H9 (cell line): Measurements from ENCODE around the gene TNFRSF4. TPM values are rescaled to one million over a fixed set of nuclear protein-coding genes. Genes with fewer than 3 reads are reported as not detected.

Experiments
- DNase-seq: peaks from one replicate; pipeline ENCODE4 v3.0.0-alpha.2; 2017
- H2AFZ ChIP-seq: one replicate; pipeline ENCODE4 v1.6.1; 2013; ENCODE audit warnings: mild to moderate bottlenecking, low read length, control low read depth, moderate library complexity
- H2AK5ac ChIP-seq: 2 replicates; pipeline ENCODE4 v1.6.1; 2013; ENCODE audit warnings: low read length, control low read depth, mixed read lengths; ENCODE audit not compliant: insufficient read length
- H2BK120ac ChIP-seq: one replicate; pipeline ENCODE4 v1.6.1; 2013; ENCODE audit warnings: low read depth, mild to moderate bottlenecking, low read length, control low read depth, inconsistent platforms; ENCODE audit not compliant: poor library complexity, severe bottlenecking
- H2BK12ac ChIP-seq: 2 replicates; pipeline ENCODE4 v1.6.1; 2013; ENCODE audit warnings: low read length, control low read depth, mixed read lengths, low read depth; ENCODE audit not compliant: insufficient read length
- H2BK15ac ChIP-seq: 2 replicates; pipeline ENCODE4 v1.6.1; 2013; ENCODE audit warnings: low read depth, low read length, control low read depth
- H2BK20ac ChIP-seq: one replicate; pipeline ENCODE4 v1.6.1; 2013; ENCODE audit warnings: low read depth, mild to moderate bottlenecking, low read length, control low read depth, inconsistent platforms; ENCODE audit not compliant: poor library complexity, severe bottlenecking
- H2BK5ac ChIP-seq: 2 replicates; pipeline ENCODE4 v1.6.1; 2013; ENCODE audit warnings: low read length, control low read depth, mixed read lengths; ENCODE audit not compliant: insufficient read length
- H3K14ac ChIP-seq: 2 replicates; pipeline ENCODE4 v1.6.1; 2013; ENCODE audit warnings: low read length, control low read depth; ENCODE audit not compliant: insufficient read depth
- H3K18ac ChIP-seq: 2 replicates; pipeline ENCODE4 v1.6.1; 2013; ENCODE audit warnings: low read depth, mild to moderate bottlenecking, mixed read lengths, low read length, control low read depth; ENCODE audit not compliant: insufficient read length
- H3K23ac ChIP-seq: 2 replicates; pipeline ENCODE4 v1.6.1; 2013; ENCODE audit warnings: low read length, control low read depth, mixed read lengths, low read depth; ENCODE audit not compliant: insufficient read length
- H3K23me2 ChIP-seq: 2 replicates; pipeline ENCODE4 v1.6.1; 2013; ENCODE audit warnings: low read depth, mild to moderate bottlenecking, mixed read lengths, low read length, control low read depth; ENCODE audit not compliant: insufficient read length, poor library complexity, severe bottlenecking
- H3K27ac ChIP-seq: 2 replicates; pipeline ENCODE4 v1.5.1; 2013; ENCODE audit warnings: low read length, control low read depth, mixed read lengths, low read depth; ENCODE audit not compliant: insufficient read length
- H3K27me3 ChIP-seq: 2 replicates; pipeline ENCODE4 v1.6.1; 2013; ENCODE audit warnings: low read length, control low read depth, inconsistent platforms; ENCODE audit not compliant: insufficient read depth
- H3K4ac ChIP-seq: 2 replicates; pipeline ENCODE4 v1.6.1; 2013; ENCODE audit warnings: low read depth, mild to moderate bottlenecking, control low read depth, inconsistent platforms, low read length, moderate library complexity
- H3K4me1 ChIP-seq: 2 replicates; pipeline ENCODE4 v1.6.1; 2013; ENCODE audit warnings: low read length, control low read depth, inconsistent platforms; ENCODE audit not compliant: insufficient read depth
- H3K4me2 ChIP-seq: 2 replicates; pipeline ENCODE4 v1.6.1; 2013; ENCODE audit warnings: low read length, control low read depth, mixed read lengths; ENCODE audit not compliant: insufficient read length, insufficient read depth
- H3K56ac ChIP-seq: 2 replicates; pipeline ENCODE4 v1.6.1; 2013; ENCODE audit warnings: low read depth, mild to moderate bottlenecking, mixed read lengths, low read length, control low read depth; ENCODE audit not compliant: insufficient read length
- H3K79me1 ChIP-seq: 2 replicates; pipeline ENCODE4 v1.6.1; 2013; ENCODE audit warnings: low read depth, mild to moderate bottlenecking, moderate library complexity, low read length, control low read depth, inconsistent platforms; ENCODE audit not compliant: insufficient read depth, poor library complexity, severe bottlenecking
- H3K79me2 ChIP-seq: 2 replicates; pipeline ENCODE4 v1.6.1; 2013; ENCODE audit warnings: low read length, control low read depth, inconsistent platforms; ENCODE audit not compliant: insufficient read depth
- H3K9ac ChIP-seq: 2 replicates; pipeline ENCODE4 v1.6.1; 2013; ENCODE audit warnings: low read length, control low read depth, mixed read lengths; ENCODE audit not compliant: insufficient read length; ENCODE audit errors: extremely low read depth
- H3K9me3 ChIP-seq: one replicate; pipeline ENCODE4 v1.6.1; 2013; ENCODE audit warnings: low read depth, low read length, inconsistent platforms; ENCODE audit not compliant: control insufficient read depth
- H3T11ph ChIP-seq: one replicate; pipeline ENCODE4 v1.6.1; 2013; ENCODE audit warnings: mild to moderate bottlenecking, low read length, control low read depth, inconsistent platforms
- H4K20me1 ChIP-seq: one replicate; pipeline ENCODE4 v1.6.1; 2013; ENCODE audit not compliant: control insufficient read depth, insufficient read length, insufficient read depth
- H4K5ac ChIP-seq: 2 replicates; pipeline ENCODE4 v1.6.1; 2013; ENCODE audit warnings: low read depth, mild to moderate bottlenecking, mixed read lengths, low read length, control low read depth; ENCODE audit not compliant: insufficient read length
- H4K8ac ChIP-seq: replicated peaks from 2 replicates; pipeline ENCODE4 v1.6.1; 2013; ENCODE audit warnings: low read length, control low read depth, mixed read lengths, low read depth; ENCODE audit not compliant: insufficient read length
- H4K91ac ChIP-seq: 2 replicates; pipeline ENCODE4 v1.6.1; 2013; ENCODE audit warnings: low read depth, mild to moderate bottlenecking, moderate library complexity, mixed read lengths, low read length, control low read depth; ENCODE audit not compliant: insufficient read length
- H3K27ac Mint-ChIP-seq, 3 experiments: 2 replicates in 2 of 3; 3 replicates in 1 of 3; pipeline ENCODE4 v1.8.0; 2020 to 2021; ENCODE audit warnings: mixed read lengths in 3 of 3, mild to moderate bottlenecking in 1 of 3, moderate library complexity in 1 of 3
- H3K27me3 Mint-ChIP-seq: 2 replicates; pipeline ENCODE4 v1.8.0; 2021; ENCODE audit warnings: low read depth, mild to moderate bottlenecking, moderate library complexity, mixed read lengths
- H3K36me3 Mint-ChIP-seq, 3 experiments: 2 replicates in 2 of 3; 3 replicates in 1 of 3; pipeline ENCODE4 v1.8.0; 2020 to 2021; ENCODE audit warnings: low read depth in 3 of 3, mixed read lengths in 3 of 3; ENCODE audit not compliant: insufficient read depth in 1 of 3
- H3K4me1 Mint-ChIP-seq, 2 experiments: 2 replicates each; pipeline ENCODE4 v1.8.0; 2020; ENCODE audit warnings: mixed read lengths in 2 of 2
- H3K4me3 Mint-ChIP-seq, 2 experiments: 2 replicates in 1 of 2; 3 replicates in 1 of 2; pipeline ENCODE4 v1.8.0; 2020 to 2021; ENCODE audit warnings: mild to moderate bottlenecking in 2 of 2, mixed read lengths in 2 of 2, moderate library complexity in 1 of 2
- H3K9me3 Mint-ChIP-seq, 2 experiments: 2 replicates in 1 of 2; 3 replicates in 1 of 2; pipeline ENCODE4 v1.8.0; 2020; ENCODE audit warnings: mild to moderate bottlenecking in 2 of 2, mixed read lengths in 2 of 2, moderate library complexity in 1 of 2
- WGBS: extraction: QIAGEN DNeasy Blood & Tissue Kit; methylation state at CpG from one replicate; pipeline ENCODE4 v1.1.7; 2013; ENCODE audit warnings: missing lambda C conversion rate, low lambda C conversion rate, mixed read lengths; ENCODE audit not compliant: insufficient read length; ENCODE audit errors: extremely low coverage; 5-methylcytosine and 5-hydroxymethylcytosine counted together
- total RNA-seq: library from RNA; stranded (reverse); gene quantifications from 2 replicates; pipeline ENCODE4 v1.2.1, GENCODE V29; 2021
- TF ChIP-seq, protein P1 (sequence below): fragments of 200-600 bp; sonication (generic); conservative IDR thresholded peaks from 3 replicates; pipeline ENCODE4 v1.8.0; 2021; ENCODE audit warnings: antibody characterized with exemption, mild to moderate bottlenecking

The TNFRSF4 gene
- total RNA-seq, 1 experiment from 2014 or later, result 0.24 TPM

DNA sequence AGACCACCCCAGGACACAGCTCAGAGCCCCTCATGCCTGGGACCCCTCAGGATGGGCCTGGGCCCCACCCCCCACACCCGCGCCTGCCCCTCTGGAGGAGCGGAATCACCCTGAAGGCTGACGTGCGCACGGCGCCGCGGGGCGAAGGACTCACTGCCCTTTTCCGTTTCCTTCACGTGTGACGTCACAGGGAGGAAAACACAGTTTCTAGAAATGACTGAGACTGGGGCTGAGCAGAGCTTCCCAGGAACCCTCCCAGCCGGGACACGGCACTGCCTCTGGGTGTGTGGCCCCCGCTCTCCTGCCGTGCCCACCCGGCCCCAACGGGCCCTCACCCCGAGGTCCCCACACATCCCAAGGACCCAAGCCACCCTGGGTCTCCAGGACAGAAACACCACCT is 5.4 kb upstream of the TNFRSF4 start:
- Histone ChIP-seq H3K23ac (no peak overlapping the region), H3K9me3 (no peaks in the 10 kb centered on the region), H3K18ac (no peak overlapping the region), H2BK12ac (no peak overlapping the region), H4K20me1 (no peaks in the 10 kb centered on the region), H2BK5ac (no peak overlapping the region), H4K91ac (no peak overlapping the region), H3K14ac (no peak overlapping the region), H2AFZ (no peak overlapping the region), H3K56ac (no peak overlapping the region), H2AK5ac (no peak overlapping the region), H2BK120ac (no peak overlapping the region), H3T11ph (no peak overlapping the region), H3K79me2 (no peaks in the 10 kb centered on the region), H2BK15ac (no peak overlapping the region), H3K9ac (no peak overlapping the region), H3K27me3 (no peaks in the 10 kb centered on the region), H3K4me2 (no peak overlapping the region), H4K8ac (no peak overlapping the region), H3K79me1 (no peaks in the 10 kb centered on the region), H3K27ac (no peak overlapping the region), H2BK20ac (no peak overlapping the region), H4K5ac (no peak overlapping the region), H3K4me1 (no peaks in the 10 kb centered on the region), H3K4ac (no peak overlapping the region), H3K23me2 (no peaks in the 10 kb centered on the region)
- DNase-seq, result no peak
- TF ChIP-seq, protein P1, sequence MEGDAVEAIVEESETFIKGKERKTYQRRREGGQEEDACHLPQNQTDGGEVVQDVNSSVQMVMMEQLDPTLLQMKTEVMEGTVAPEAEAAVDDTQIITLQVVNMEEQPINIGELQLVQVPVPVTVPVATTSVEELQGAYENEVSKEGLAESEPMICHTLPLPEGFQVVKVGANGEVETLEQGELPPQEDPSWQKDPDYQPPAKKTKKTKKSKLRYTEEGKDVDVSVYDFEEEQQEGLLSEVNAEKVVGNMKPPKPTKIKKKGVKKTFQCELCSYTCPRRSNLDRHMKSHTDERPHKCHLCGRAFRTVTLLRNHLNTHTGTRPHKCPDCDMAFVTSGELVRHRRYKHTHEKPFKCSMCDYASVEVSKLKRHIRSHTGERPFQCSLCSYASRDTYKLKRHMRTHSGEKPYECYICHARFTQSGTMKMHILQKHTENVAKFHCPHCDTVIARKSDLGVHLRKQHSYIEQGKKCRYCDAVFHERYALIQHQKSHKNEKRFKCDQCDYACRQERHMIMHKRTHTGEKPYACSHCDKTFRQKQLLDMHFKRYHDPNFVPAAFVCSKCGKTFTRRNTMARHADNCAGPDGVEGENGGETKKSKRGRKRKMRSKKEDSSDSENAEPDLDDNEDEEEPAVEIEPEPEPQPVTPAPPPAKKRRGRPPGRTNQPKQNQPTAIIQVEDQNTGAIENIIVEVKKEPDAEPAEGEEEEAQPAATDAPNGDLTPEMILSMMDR, result no peak
- H3K9me3 Mint-ChIP-seq, result no peaks in the 10 kb centered on the region; a peak in 1 of 5 replicates
- H3K4me3 Mint-ChIP-seq, result no peak overlapping the region
- WGBS, result no CpG with 5 or more reads among the region's 20 CpGs
- no peaks in the 10 kb centered on the region; the same call in 1 of the 2 replicates for H3K27me3 Mint-ChIP-seq
- H3K4me1 Mint-ChIP-seq, result peaks cover 0 to 4% of the 10 kb centered on the region in 2 experiments; a peak in 1 of 4 replicates
- peaks cover 23 to 52% (median 37%) of the 10 kb centered on the region in 3 experiments for H3K36me3 Mint-ChIP-seq
- H3K27ac Mint-ChIP-seq, result no peak overlapping the region
